Suppressor macrophage (primary cell): Measurements from ENCODE around the gene COG4.
"Not testable (repeated sequence)": the region's sequence is repeated elsewhere in the genome, so short reads cannot be mapped to it uniquely, and the experiment has no call there.

Experiments
- DNase-seq, 4 experiments: peaks; one replicate each; pipeline ENCODE4 v3.0.0-alpha.2; 2020 to 2022
- total RNA-seq, 17 experiments: gene quantifications; one replicate each; lab custom pipeline; 2026; ENCODE audit warnings: mixed read lengths in 6 of 17, inconsistent platforms in 3 of 17; lab: John Stamatoyannopoulos, UW

Gene COG4
- 28.2 to 84.4 (median 59.7) reads per million in 17 experiments for total RNA-seq

GRCh38 chr16:70523076-70523742 lies at the start of gene COG4:
Gene COG4 (minus strand): TSS chr16:70523554. CDS start chr16:70523543, 11 bp downstream.
- DNase-seq: peak; percentile 90 to 94 (median 94)

GRCh38 chr16:70572926-70573270 lies 49.5 kb upstream of the COG4 start:
- DNase-seq: no peak

GRCh38 chr16:70572050-70572925 lies 48.9 kb upstream of the COG4 start:
- DNase-seq: peak in 2 of 4 experiments; percentile 9 to 23

GRCh38 chr16:70571623-70572022 lies 48.3 kb upstream of the COG4 start:
- no peak for DNase-seq

- DNase-seq: no peak
These were observed 47.7 kb upstream of the COG4 start for GRCh38 chr16:70570967-70571570.

GRCh38 chr16:70569752-70570151 lies 46.4 kb upstream of the COG4 start:
- no peak for DNase-seq

GRCh38 chr16:70568601-70569237 lies 45.4 kb upstream of the COG4 start:
- no peak for DNase-seq

- no peak for DNase-seq
These were observed 41.7 kb upstream of the COG4 start for GRCh38 chr16:70565053-70565452.

- DNase-seq: no peak
These were observed 40.3 kb upstream of the COG4 start for GRCh38 chr16:70563636-70564035.

- no peak for DNase-seq
These were observed 38.3 kb upstream of the COG4 start for GRCh38 chr16:70561623-70562022.

GRCh38 chr16:70556063-70556462 lies 32.7 kb upstream of the COG4 start:
- no peak for DNase-seq

GRCh38 chr16:70553645-70554044 lies 30.3 kb upstream of the COG4 start:
- no peak for DNase-seq

GRCh38 chr16:70552675-70553074 lies 29.3 kb upstream of the COG4 start:
- no peak for DNase-seq

- no peak for DNase-seq
These were observed 28.4 kb upstream of the COG4 start for GRCh38 chr16:70551788-70552187.

- no peak for DNase-seq
These were observed 26.7 kb upstream of the COG4 start for GRCh38 chr16:70550082-70550481.

GRCh38 chr16:70548936-70549335 lies 25.6 kb upstream of the COG4 start:
- no peak for DNase-seq

GRCh38 chr16:70544548-70544947 lies 21.2 kb upstream of the COG4 start:
- no peak for DNase-seq

- no peak for DNase-seq
These were observed 17.6 kb upstream of the COG4 start for GRCh38 chr16:70540994-70541393.

- DNase-seq: no peak
These were observed 11.6 kb upstream of the COG4 start for GRCh38 chr16:70534971-70535370.

- not testable (repeated sequence) for DNase-seq
These were observed 6.6 kb upstream of the COG4 start for GRCh38 chr16:70529954-70530353.

GRCh38 chr16:70529051-70529777 lies 5.9 kb upstream of the COG4 start:
- peak; percentile 21 to 59 (median 49) for DNase-seq

- no peak for DNase-seq
These were observed 4.1 kb upstream of the COG4 start for GRCh38 chr16:70527315-70527996.
